Measurements from ENCODE around the gene KRT13.
A peak's percentile ranks its signal among the peaks of the same experiment; 100 is the strongest.
"Not testable (repeated sequence)": the region's sequence is repeated elsewhere in the genome, so short reads cannot be mapped to it uniquely, and the experiment has no call there.

The KRT13 gene

GRCh38 chr17:41505007-41505808 is at the start of gene KRT13:
TSS of gene KRT13 (minus strand) at chr17:41505612. CDS start at chr17:41505550, 62 bp downstream.
- no peak for DNase-seq
- in situ Hi-C loops (cut with HindIII; ENCODE audit: low pct_ligation_motif_present, low pct_unique_long_range_greater_than_20kb, low sequenced_read_pairs), result no loop called here

- in situ Hi-C loops (cut with HindIII; ENCODE audit: low pct_ligation_motif_present, low pct_unique_long_range_greater_than_20kb, low sequenced_read_pairs), result no loop called here
- no peak for DNase-seq
Measured at GRCh38 chr17:41553987-41554680, 48.7 kb upstream of the KRT13 start.

- in situ Hi-C loops (cut with HindIII; ENCODE audit: low pct_ligation_motif_present, low pct_unique_long_range_greater_than_20kb, low sequenced_read_pairs), result no loop called here
- DNase-seq, result no peak
Measured at GRCh38 chr17:41553176-41553575, 47.8 kb upstream of the KRT13 start.

GRCh38 chr17:41552455-41552854 is 47.0 kb upstream of the KRT13 start:
- in situ Hi-C loops (cut with HindIII; ENCODE audit: low pct_ligation_motif_present, low pct_unique_long_range_greater_than_20kb, low sequenced_read_pairs), result no loop called here
- DNase-seq, result no peak

GRCh38 chr17:41551365-41551764 is 46.0 kb upstream of the KRT13 start:
- no peak for DNase-seq
- in situ Hi-C loops (cut with HindIII; ENCODE audit: low pct_ligation_motif_present, low pct_unique_long_range_greater_than_20kb, low sequenced_read_pairs), result no loop called here

GRCh38 chr17:41549596-41550039 is 44.2 kb upstream of the KRT13 start:
- no peak for DNase-seq
- in situ Hi-C loops (cut with HindIII; ENCODE audit: low pct_ligation_motif_present, low pct_unique_long_range_greater_than_20kb, low sequenced_read_pairs), result no loop called here

- in situ Hi-C loops (cut with HindIII; ENCODE audit: low pct_ligation_motif_present, low pct_unique_long_range_greater_than_20kb, low sequenced_read_pairs), result no loop called here
- peak; percentile 93 for DNase-seq
Measured at GRCh38 chr17:41548844-41549595, 43.6 kb upstream of the KRT13 start.

GRCh38 chr17:41547921-41548843 is 42.8 kb upstream of the KRT13 start:
- peak; percentile 99 for DNase-seq
- in situ Hi-C loops (cut with HindIII; ENCODE audit: low pct_ligation_motif_present, low pct_unique_long_range_greater_than_20kb, low sequenced_read_pairs), result no loop called here

- in situ Hi-C loops (cut with HindIII; ENCODE audit: low pct_ligation_motif_present, low pct_unique_long_range_greater_than_20kb, low sequenced_read_pairs), result no loop called here
- peak; percentile 84 for DNase-seq
Measured at GRCh38 chr17:41547378-41547841, 42.0 kb upstream of the KRT13 start.

- in situ Hi-C loops (cut with HindIII; ENCODE audit: low pct_ligation_motif_present, low pct_unique_long_range_greater_than_20kb, low sequenced_read_pairs), result no loop called here
Measured at GRCh38 chr17:41546819-41547218, 41.4 kb upstream of the KRT13 start.

GRCh38 chr17:41545829-41546410 is 40.5 kb upstream of the KRT13 start:
- in situ Hi-C loops (cut with HindIII; ENCODE audit: low pct_ligation_motif_present, low pct_unique_long_range_greater_than_20kb, low sequenced_read_pairs), result no loop called here
- DNase-seq, result no peak

More at GRCh38 chr17:41546819-41547218, 41.4 kb upstream of the KRT13 start:
- no peak for DNase-seq

- in situ Hi-C loops (cut with HindIII; ENCODE audit: low pct_ligation_motif_present, low pct_unique_long_range_greater_than_20kb, low sequenced_read_pairs), result no loop called here
- DNase-seq, result no peak
Measured at GRCh38 chr17:41544935-41545334, 39.5 kb upstream of the KRT13 start.

GRCh38 chr17:41544491-41544892 is 39.1 kb upstream of the KRT13 start:
- peak; percentile 41 for DNase-seq
- in situ Hi-C loops (cut with HindIII; ENCODE audit: low pct_ligation_motif_present, low pct_unique_long_range_greater_than_20kb, low sequenced_read_pairs), result no loop called here

- in situ Hi-C loops (cut with HindIII; ENCODE audit: low pct_ligation_motif_present, low pct_unique_long_range_greater_than_20kb, low sequenced_read_pairs); DNase-seq: not testable (repeated sequence)
Measured at GRCh38 chr17:41542786-41543185, 37.4 kb upstream of the KRT13 start.

GRCh38 chr17:41542357-41542756 is 36.9 kb upstream of the KRT13 start:
- no peak for DNase-seq
- in situ Hi-C loops (cut with HindIII; ENCODE audit: low pct_ligation_motif_present, low pct_unique_long_range_greater_than_20kb, low sequenced_read_pairs), result no loop called here

GRCh38 chr17:41540921-41541625 is 35.7 kb upstream of the KRT13 start:
- in situ Hi-C loops (cut with HindIII; ENCODE audit: low pct_ligation_motif_present, low pct_unique_long_range_greater_than_20kb, low sequenced_read_pairs), result no loop called here
- DNase-seq, result no peak

All from ACHN (cell line).